ENCODE measurements around the gene NECTIN1.

NECTIN1 gene

GRCh38 chr11:119728651-119729580 lies at the start of gene NECTIN1:
Gene NECTIN1 (minus strand): TSS chr11:119729200. CDS start chr11:119728553, 647 bp downstream.
- peak; percentile 83 for DNase-seq (ENCODE audit: low spot score)

- no peak for DNase-seq (ENCODE audit: low spot score)
Measured at GRCh38 chr11:119778391-119779194, 49.6 kb upstream of the NECTIN1 start.

GRCh38 chr11:119777940-119778339 lies 48.9 kb upstream of the NECTIN1 start:
- no peak for DNase-seq (ENCODE audit: low spot score)

- no peak for DNase-seq (ENCODE audit: low spot score)
Measured at GRCh38 chr11:119776651-119777050, 47.7 kb upstream of the NECTIN1 start.

GRCh38 chr11:119776031-119776636 lies 47.1 kb upstream of the NECTIN1 start:
- no peak for DNase-seq (ENCODE audit: low spot score)

- DNase-seq (ENCODE audit: low spot score) = peak; percentile 32
Measured at GRCh38 chr11:119774172-119774763, 45.3 kb upstream of the NECTIN1 start.

GRCh38 chr11:119772641-119773415 lies 43.8 kb upstream of the NECTIN1 start:
- no peak for DNase-seq (ENCODE audit: low spot score)

GRCh38 chr11:119772076-119772475 lies 43.1 kb upstream of the NECTIN1 start:
- DNase-seq (ENCODE audit: low spot score) = no peak

GRCh38 chr11:119771172-119771770 lies 42.3 kb upstream of the NECTIN1 start:
- DNase-seq (ENCODE audit: low spot score) = no peak

GRCh38 chr11:119765628-119766027 lies 36.6 kb upstream of the NECTIN1 start:
- DNase-seq (ENCODE audit: low spot score) = no peak

- DNase-seq (ENCODE audit: low spot score) = no peak
Measured at GRCh38 chr11:119764108-119764868, 35.3 kb upstream of the NECTIN1 start.

GRCh38 chr11:119763071-119763728 lies 34.2 kb upstream of the NECTIN1 start:
- no peak for DNase-seq (ENCODE audit: low spot score)

GRCh38 chr11:119759747-119760412 lies 30.9 kb upstream of the NECTIN1 start:
- DNase-seq (ENCODE audit: low spot score) = no peak

- peak; percentile 60 for DNase-seq (ENCODE audit: low spot score)
Measured at GRCh38 chr11:119759324-119759723, 30.3 kb upstream of the NECTIN1 start.

GRCh38 chr11:119758291-119758690 lies 29.3 kb upstream of the NECTIN1 start:
- no peak for DNase-seq (ENCODE audit: low spot score)

- DNase-seq (ENCODE audit: low spot score) = no peak
Measured at GRCh38 chr11:119757378-119757777, 28.4 kb upstream of the NECTIN1 start.

- DNase-seq (ENCODE audit: low spot score) = no peak
Measured at GRCh38 chr11:119756169-119756865, 27.3 kb upstream of the NECTIN1 start.

GRCh38 chr11:119755356-119756071 lies 26.5 kb upstream of the NECTIN1 start:
- no peak for DNase-seq (ENCODE audit: low spot score)
